ENCODE data around the gene ZNF587B.

DNA sequence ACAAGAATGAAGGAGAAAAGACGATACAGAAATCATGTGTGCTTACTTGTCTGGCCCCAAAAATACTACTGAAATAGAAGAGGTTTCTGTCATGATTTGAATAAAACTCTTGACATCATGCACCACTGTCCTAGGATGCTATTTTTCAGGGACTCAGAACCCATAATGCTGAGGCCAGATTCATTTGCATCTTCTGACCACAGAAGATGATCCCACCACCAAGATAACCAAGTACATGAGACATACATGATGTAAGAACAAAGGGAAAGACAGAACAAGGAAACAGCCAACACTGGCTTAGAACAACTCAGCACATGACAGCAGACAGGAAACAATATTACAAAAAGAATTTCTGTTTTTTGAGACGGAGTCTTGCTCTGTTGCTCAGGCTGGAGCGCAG is 17.9 kb upstream of the ZNF587B start:
- no peak for TF ChIP-seq POLR2A (IDR thresholded peaks at IDR 0.05)
- TF ChIP-seq, protein P1, sequence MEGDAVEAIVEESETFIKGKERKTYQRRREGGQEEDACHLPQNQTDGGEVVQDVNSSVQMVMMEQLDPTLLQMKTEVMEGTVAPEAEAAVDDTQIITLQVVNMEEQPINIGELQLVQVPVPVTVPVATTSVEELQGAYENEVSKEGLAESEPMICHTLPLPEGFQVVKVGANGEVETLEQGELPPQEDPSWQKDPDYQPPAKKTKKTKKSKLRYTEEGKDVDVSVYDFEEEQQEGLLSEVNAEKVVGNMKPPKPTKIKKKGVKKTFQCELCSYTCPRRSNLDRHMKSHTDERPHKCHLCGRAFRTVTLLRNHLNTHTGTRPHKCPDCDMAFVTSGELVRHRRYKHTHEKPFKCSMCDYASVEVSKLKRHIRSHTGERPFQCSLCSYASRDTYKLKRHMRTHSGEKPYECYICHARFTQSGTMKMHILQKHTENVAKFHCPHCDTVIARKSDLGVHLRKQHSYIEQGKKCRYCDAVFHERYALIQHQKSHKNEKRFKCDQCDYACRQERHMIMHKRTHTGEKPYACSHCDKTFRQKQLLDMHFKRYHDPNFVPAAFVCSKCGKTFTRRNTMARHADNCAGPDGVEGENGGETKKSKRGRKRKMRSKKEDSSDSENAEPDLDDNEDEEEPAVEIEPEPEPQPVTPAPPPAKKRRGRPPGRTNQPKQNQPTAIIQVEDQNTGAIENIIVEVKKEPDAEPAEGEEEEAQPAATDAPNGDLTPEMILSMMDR (IDR thresholded peaks at IDR 0.05): no peak

All from body of pancreas (tissue), 4 donors.